Measurements from ENCODE around the gene IGFLR1. TPM values are rescaled to one million over a fixed set of nuclear protein-coding genes. Genes with fewer than 3 reads are reported as not detected.

The IGFLR1 gene
- total and polyA plus RNA-seq, 12 donors: 4.9 to 35.3 (median 14.7) TPM

- peak; percentile 89 to 94 (median 91) for DNase-seq
- intact Hi-C loops (cut with DNase I): no loop called here
- H3K4me1 ChIP-seq (replicated peaks in 1 of 2): peaks cover 30 to 33% of the 10 kb centered on the region in 2 donors
- peak in 1 of 2 donors; percentile 64 for TF ChIP-seq POLR2A (IDR thresholded peaks at IDR 0.05)
- no peak for TF ChIP-seq CTCF (IDR thresholded peaks at IDR 0.05)
- H3K9me3 ChIP-seq (replicated peaks in 1 of 3): no peaks in the 10 kb centered on the region
- H3K27ac ChIP-seq: peak overlapping the region; percentile 91 to 97 (median 96)
- 7 to 19% (median 14%) methylated on average over 17 to 74 of the region's 74 CpGs for WGBS, 4 donors
- peaks cover 0 to 24% of the 10 kb centered on the region in 2 donors for H3K36me3 ChIP-seq (replicated peaks in 1 of 2)
- H3K27me3 ChIP-seq: no peaks in the 10 kb centered on the region
- H3K4me3 ChIP-seq: peak overlapping the region in 2 of 4 donors; percentile 23 to 79
Observed at GRCh38 chr19:35755550-35756376, 13.5 kb upstream of the IGFLR1 start.

GRCh38 chr19:35755131-35755549, 12.9 kb upstream of the IGFLR1 start:
- Histone ChIP-seq H3K4me1 (replicated peaks in 1 of 2) (peaks cover 31 to 33% of the 10 kb centered on the region in 2 donors), H3K36me3 (replicated peaks in 1 of 2) (peaks cover 0 to 24% of the 10 kb centered on the region in 2 donors), H3K4me3 (peak overlapping the region in 1 of 4 donors; percentile 79), H3K27ac (peak overlapping the region; percentile 65 to 97 (median 96)), H3K27me3 (no peaks in the 10 kb centered on the region), H3K9me3 (replicated peaks in 1 of 3) (no peaks in the 10 kb centered on the region)
- 25 to 49% (median 27%) methylated on average over 11 to 17 of the region's 17 CpGs for WGBS, 4 donors
- intact Hi-C loops (cut with DNase I): no loop called here
- no peak for DNase-seq
- TF ChIP-seq CTCF (IDR thresholded peaks at IDR 0.05) (no peak), POLR2A (IDR thresholded peaks at IDR 0.05) (no peak)

- Histone ChIP-seq H3K27me3 (no peaks in the 10 kb centered on the region), H3K4me1 (replicated peaks in 1 of 2) (peaks cover 33 to 37% of the 10 kb centered on the region in 2 donors), H3K27ac (peak overlapping the region; percentile 65 to 97 (median 96)), H3K4me3 (peak overlapping the region in 1 of 4 donors; percentile 79), H3K36me3 (replicated peaks in 1 of 2) (peaks cover 0 to 24% of the 10 kb centered on the region in 2 donors), H3K9me3 (replicated peaks in 1 of 3) (no peaks in the 10 kb centered on the region)
- WGBS, 4 donors: 76 to 81% (median 80%) methylated on average over 11 to 13 of the region's 13 CpGs
- peak in 2 of 7 donors; percentile 30 to 33 for DNase-seq
- TF ChIP-seq CTCF (IDR thresholded peaks at IDR 0.05) (no peak), POLR2A (IDR thresholded peaks at IDR 0.05) (no peak)
- intact Hi-C loops (cut with DNase I): no loop called here
Observed at GRCh38 chr19:35754370-35755130, 12.3 kb upstream of the IGFLR1 start.

All from adrenal gland (tissue), 12 donors.